Urinary bladder (tissue), 4 donors: ENCODE measurements around the gene NOS1AP. TPM values are rescaled to one million over a fixed set of nuclear protein-coding genes. Genes with fewer than 3 reads are reported as not detected.
"Not testable (repeated sequence)": the region's sequence is repeated elsewhere in the genome, so short reads cannot be mapped to it uniquely, and the experiment has no call there.

ENCODE experiments used
- DNase-seq: peaks from one replicate; pipeline ENCODE4 v3.0.0-alpha.2; 2015; ENCODE audit errors: extremely low spot score
- H3K27ac ChIP-seq: one replicate; pipeline ENCODE4 v1.5.1; 2013; ENCODE audit warnings: low read depth, mild to moderate bottlenecking, moderate library complexity
- H3K36me3 ChIP-seq: one replicate; pipeline ENCODE4 v1.6.1; 2013; ENCODE audit warnings: mild to moderate bottlenecking, moderate library complexity; ENCODE audit not compliant: insufficient read depth
- H3K4me1 ChIP-seq: one replicate; pipeline ENCODE4 v1.6.1; 2013; ENCODE audit warnings: mild to moderate bottlenecking, moderate library complexity; ENCODE audit not compliant: insufficient read depth
- H3K4me3 ChIP-seq: one replicate; pipeline ENCODE4 v1.5.1; 2013; ENCODE audit warnings: low read depth, low read length
- WGBS: extraction: QIAGEN DNeasy Blood & Tissue Kit; methylation state at CpG from one replicate; pipeline ENCODE4 v1.1.7; 2013; 5-methylcytosine and 5-hydroxymethylcytosine counted together
- polyA plus RNA-seq: library from polyadenylated mRNA; stranded (reverse); fragments of 200-250 nt; gene quantifications from one replicate; pipeline ENCODE4 v1.2.3, GENCODE V29; 2013
- total RNA-seq: library from RNA; depleted of rRNA; stranded (reverse); fragments of >200 nt; gene quantifications from one replicate; pipeline ENCODE4 v1.2.3, GENCODE V29; 2014
- donor health status: healthy with polysubstance abuse.
- donor health status: healthy.

The NOS1AP gene
- total and polyA plus RNA-seq, 2 donors = 0.92 to 2.0 TPM

- WGBS = 96% methylated on average over 1 of the region's 1 CpG
- Histone ChIP-seq H3K4me1 (no peaks in the 10 kb centered on the region), H3K4me3 (no peak overlapping the region), H3K27ac (no peak overlapping the region), H3K36me3 (no peaks in the 10 kb centered on the region)
- no peak for DNase-seq
Observed at GRCh38 chr1:162036163-162036562, 33.3 kb upstream of the NOS1AP start.

GRCh38 chr1:162038624-162039023 is 30.9 kb upstream of the NOS1AP start:
- Histone ChIP-seq H3K4me1 (no peaks in the 10 kb centered on the region), H3K36me3 (no peaks in the 10 kb centered on the region)
- 78% methylated on average over 1 of the region's 1 CpG for WGBS

GRCh38 chr1:162040001-162040400 is 29.5 kb upstream of the NOS1AP start:
- Histone ChIP-seq H3K36me3 (no peaks in the 10 kb centered on the region), H3K4me3 (no peak overlapping the region)
- WGBS = 76% methylated on average over 4 of the region's 4 CpGs

More at GRCh38 chr1:162038624-162039023, 30.9 kb upstream of the NOS1AP start:
- no peak overlapping the region for H3K27ac ChIP-seq
- no peak overlapping the region for H3K4me3 ChIP-seq
- DNase-seq = no peak

GRCh38 chr1:162040657-162041056 is 28.8 kb upstream of the NOS1AP start:
- no peaks in the 10 kb centered on the region for H3K4me1 ChIP-seq
- DNase-seq = no peak
- H3K27ac ChIP-seq = no peak overlapping the region
- H3K4me3 ChIP-seq = no peak overlapping the region
- no peaks in the 10 kb centered on the region for H3K36me3 ChIP-seq

More at GRCh38 chr1:162040001-162040400, 29.5 kb upstream of the NOS1AP start:
- Histone ChIP-seq H3K4me1 (no peaks in the 10 kb centered on the region), H3K27ac (no peak overlapping the region)
- no peak for DNase-seq

GRCh38 chr1:162042361-162042760 is 27.1 kb upstream of the NOS1AP start:
- Histone ChIP-seq H3K4me1 (no peaks in the 10 kb centered on the region), H3K36me3 (no peaks in the 10 kb centered on the region), H3K4me3 (no peak overlapping the region), H3K27ac (no peak overlapping the region)
- no peak for DNase-seq
- 96% methylated on average over 1 of the region's 1 CpG for WGBS

GRCh38 chr1:162046921-162047320 is 22.6 kb upstream of the NOS1AP start:
- no peaks in the 10 kb centered on the region for H3K36me3 ChIP-seq
- no peak overlapping the region for H3K27ac ChIP-seq
- no peak for DNase-seq
- 56% methylated on average over 1 of the region's 1 CpG for WGBS
- no peak overlapping the region for H3K4me3 ChIP-seq
- no peaks in the 10 kb centered on the region for H3K4me1 ChIP-seq

GRCh38 chr1:162053949-162054348 is 15.5 kb upstream of the NOS1AP start:
- H3K4me3 ChIP-seq, H3K36me3 ChIP-seq, DNase-seq, H3K4me1 ChIP-seq, H3K27ac ChIP-seq: not testable (repeated sequence)
- WGBS = 96% methylated on average over 3 of the region's 3 CpGs

- Histone ChIP-seq H3K4me3 (no peak overlapping the region), H3K27ac (no peak overlapping the region), H3K4me1 (no peaks in the 10 kb centered on the region), H3K36me3 (no peaks in the 10 kb centered on the region)
- no peak for DNase-seq
- 56% methylated on average over 3 of the region's 3 CpGs for WGBS
Observed at GRCh38 chr1:162055062-162055461, 14.4 kb upstream of the NOS1AP start.

GRCh38 chr1:162056043-162056442 is 13.4 kb upstream of the NOS1AP start:
- H3K4me1 ChIP-seq = no peaks in the 10 kb centered on the region
- H3K4me3 ChIP-seq = no peak overlapping the region
- WGBS = 43% methylated on average over 3 of the region's 3 CpGs
- no peaks in the 10 kb centered on the region for H3K36me3 ChIP-seq
- no peak overlapping the region for H3K27ac ChIP-seq
- DNase-seq = no peak

- H3K4me1 ChIP-seq = no peaks in the 10 kb centered on the region
- DNase-seq = no peak
- no peaks in the 10 kb centered on the region for H3K36me3 ChIP-seq
- 91% methylated on average over 3 of the region's 3 CpGs for WGBS
- H3K4me3 ChIP-seq = no peak overlapping the region
- H3K27ac ChIP-seq = no peak overlapping the region
Observed at GRCh38 chr1:162056579-162056978, 12.9 kb upstream of the NOS1AP start.

GRCh38 chr1:162059721-162060120 is 9.8 kb upstream of the NOS1AP start:
- no peak overlapping the region for H3K27ac ChIP-seq
- no peaks in the 10 kb centered on the region for H3K4me1 ChIP-seq
- H3K36me3 ChIP-seq = no peaks in the 10 kb centered on the region
- WGBS = 83% methylated on average over 3 of the region's 3 CpGs
- no peak overlapping the region for H3K4me3 ChIP-seq
- no peak for DNase-seq

- WGBS = 99% methylated on average over 1 of the region's 1 CpG
Observed at GRCh38 chr1:162060314-162060713, 9.2 kb upstream of the NOS1AP start.

GRCh38 chr1:162062542-162063015 is 6.9 kb upstream of the NOS1AP start:
- no peaks in the 10 kb centered on the region for H3K4me1 ChIP-seq
- DNase-seq = peak; percentile 49
- no peaks in the 10 kb centered on the region for H3K36me3 ChIP-seq
- H3K4me3 ChIP-seq = no peak overlapping the region
- WGBS = 40% methylated on average over 4 of the region's 4 CpGs
- H3K27ac ChIP-seq = no peak overlapping the region

More at GRCh38 chr1:162060314-162060713, 9.2 kb upstream of the NOS1AP start:
- Histone ChIP-seq H3K36me3 (no peaks in the 10 kb centered on the region), H3K27ac (no peak overlapping the region), H3K4me1 (no peaks in the 10 kb centered on the region), H3K4me3 (no peak overlapping the region)
- no peak for DNase-seq

GRCh38 chr1:162065016-162065415 is 4.5 kb upstream of the NOS1AP start:
- Histone ChIP-seq H3K27ac (no peak overlapping the region), H3K4me3 (no peak overlapping the region), H3K36me3 (no peaks in the 10 kb centered on the region), H3K4me1 (no peaks in the 10 kb centered on the region)
- 79% methylated on average over 2 of the region's 2 CpGs for WGBS
- no peak for DNase-seq

- not testable (repeated sequence) for H3K27ac ChIP-seq, H3K4me3 ChIP-seq, H3K36me3 ChIP-seq, H3K4me1 ChIP-seq, DNase-seq
- 81% methylated on average over 4 of the region's 4 CpGs for WGBS
Observed at GRCh38 chr1:162066836-162067235, 2.7 kb upstream of the NOS1AP start.
